ENCODE data around the gene COL1A2.

COL1A2 gene

DNA sequence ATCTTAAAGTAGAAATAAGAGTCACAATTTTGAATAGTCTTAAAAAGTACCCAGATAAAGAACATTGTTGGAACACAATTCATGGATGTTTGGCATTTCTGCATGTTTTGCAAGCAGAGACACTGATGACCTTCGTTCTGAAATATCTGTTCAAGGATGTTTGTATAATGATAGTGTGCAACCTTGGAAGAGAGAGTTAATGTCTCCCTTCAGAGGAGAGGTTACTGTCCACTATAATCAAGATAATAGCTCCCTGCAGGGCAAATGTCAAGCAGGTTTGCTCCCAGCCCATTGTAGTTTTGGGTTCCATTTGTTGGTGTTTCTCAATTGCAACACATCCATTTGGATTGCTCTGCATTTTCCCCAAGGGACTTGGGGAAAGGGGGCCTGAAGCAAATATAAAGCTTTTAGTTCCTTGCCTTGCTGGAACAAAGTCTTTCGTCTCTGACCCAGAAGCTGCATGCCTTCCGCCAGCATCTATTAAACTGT is 45.2 kb downstream of the COL1A2 start:
- no peak for DNase-seq

DNA sequence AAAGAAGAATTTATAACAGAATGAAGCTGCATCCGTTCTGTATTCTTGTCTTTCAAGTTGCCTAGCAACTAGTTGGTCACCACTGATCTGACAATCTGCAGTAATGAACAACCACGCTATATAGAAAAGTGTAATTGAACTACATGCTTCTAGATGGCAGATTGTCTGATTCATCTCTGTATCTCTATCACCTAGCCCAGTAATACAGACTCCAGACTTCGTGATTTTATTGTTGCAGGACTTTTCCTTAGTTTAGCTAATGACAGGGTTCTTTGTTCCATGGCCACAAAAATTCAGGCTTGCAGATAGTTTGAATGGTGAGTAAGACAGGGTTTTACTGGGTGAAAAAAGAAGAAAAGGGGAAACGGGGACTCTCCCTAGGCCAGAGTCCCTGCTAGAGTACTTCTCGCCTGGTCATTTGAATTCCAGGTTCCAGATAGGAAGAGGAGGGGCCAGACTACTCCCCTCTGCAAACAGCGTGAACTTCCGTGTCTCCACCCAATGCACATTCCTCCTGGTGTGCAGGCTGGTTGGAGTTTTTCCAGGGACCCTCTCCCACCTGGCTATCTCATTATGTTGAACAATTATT is 45.9 kb downstream of the COL1A2 start:
- peak in 1 of 2 experiments; percentile 10 for DNase-seq

DNA sequence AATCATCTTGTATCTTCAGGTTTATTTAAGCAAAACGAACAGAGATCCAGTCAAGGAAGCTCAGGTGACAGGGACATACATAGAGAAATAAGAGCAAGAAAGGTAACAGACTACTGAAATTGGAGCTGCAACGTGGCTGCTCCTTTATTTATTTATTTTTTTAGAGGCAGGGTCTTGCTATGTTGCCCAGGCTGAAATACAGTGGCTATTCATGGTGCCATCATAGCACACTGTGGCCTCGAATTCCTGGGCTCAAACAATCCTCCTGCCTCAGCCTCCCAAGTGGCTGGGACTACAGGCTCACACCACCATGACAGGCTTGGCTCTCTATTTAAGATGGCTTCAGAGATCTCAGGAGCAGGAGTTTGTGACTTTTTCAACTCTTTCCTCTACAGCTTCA is 46.4 kb downstream of the COL1A2 start:
- DNase-seq = no peak

DNA sequence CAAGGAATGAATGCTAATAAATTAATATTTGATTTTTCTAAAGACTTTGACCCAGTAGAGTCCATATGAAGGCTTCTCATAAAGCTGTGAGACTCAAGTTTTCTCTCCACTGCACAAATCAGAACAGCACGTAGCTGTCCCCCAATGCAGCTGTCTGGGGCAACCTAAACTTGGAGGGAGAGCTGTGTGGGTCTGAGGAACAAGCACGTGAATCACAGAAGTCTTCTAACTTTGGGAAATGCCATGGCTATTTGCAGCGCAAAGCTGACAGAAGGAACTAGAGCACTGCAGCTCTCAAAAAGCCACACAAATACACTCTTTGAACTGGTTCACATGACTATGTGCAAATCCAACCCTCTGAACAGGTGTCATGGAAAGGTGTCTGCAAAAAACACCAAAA is 47.9 kb downstream of the COL1A2 start:
- no peak for DNase-seq

DNA sequence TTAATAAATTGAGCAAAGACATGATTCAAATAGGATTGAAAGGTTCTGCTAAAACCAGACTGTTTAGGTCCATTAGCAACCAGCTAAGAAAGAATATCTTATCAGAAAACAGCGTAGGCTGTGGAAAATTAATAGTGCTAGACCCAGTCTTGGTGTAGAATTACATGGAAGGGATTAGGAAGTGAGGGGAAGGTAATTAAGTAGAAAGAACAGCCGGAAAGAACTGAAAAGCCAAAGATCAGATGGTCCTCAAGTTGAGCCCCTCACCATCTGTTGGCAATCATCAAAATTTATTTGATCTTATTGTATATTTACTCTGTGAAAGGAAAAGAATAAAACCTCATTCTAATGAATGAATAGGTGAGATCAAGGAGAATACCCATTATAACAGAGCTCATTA is 50.1 kb downstream of the COL1A2 start:
- DNase-seq = peak; percentile 84 to 94

DNA sequence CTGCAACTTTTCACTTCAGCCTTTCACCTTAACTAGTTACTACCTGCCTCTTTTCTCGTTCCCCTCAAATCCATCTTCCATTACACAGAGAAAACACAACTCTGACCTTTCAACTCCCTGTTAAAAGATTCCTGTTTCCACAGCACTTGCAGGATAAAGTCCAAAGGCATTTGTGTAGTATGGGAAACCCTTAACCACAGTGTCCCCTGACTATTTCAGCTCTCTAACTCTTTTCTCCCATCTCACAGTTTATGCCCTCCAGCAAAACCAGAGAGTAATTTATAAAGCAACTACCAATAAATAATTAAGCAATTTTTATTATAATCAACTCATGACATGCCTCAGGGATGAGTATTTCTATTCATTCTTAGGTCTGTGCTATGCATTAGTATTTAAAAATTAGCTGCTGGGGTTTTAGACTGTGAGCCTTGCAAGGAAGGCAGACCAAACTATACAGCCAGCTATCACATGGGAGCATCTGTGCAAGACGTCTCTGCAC is 51.0 kb downstream of the COL1A2 start:
- no peak for DNase-seq

DNA sequence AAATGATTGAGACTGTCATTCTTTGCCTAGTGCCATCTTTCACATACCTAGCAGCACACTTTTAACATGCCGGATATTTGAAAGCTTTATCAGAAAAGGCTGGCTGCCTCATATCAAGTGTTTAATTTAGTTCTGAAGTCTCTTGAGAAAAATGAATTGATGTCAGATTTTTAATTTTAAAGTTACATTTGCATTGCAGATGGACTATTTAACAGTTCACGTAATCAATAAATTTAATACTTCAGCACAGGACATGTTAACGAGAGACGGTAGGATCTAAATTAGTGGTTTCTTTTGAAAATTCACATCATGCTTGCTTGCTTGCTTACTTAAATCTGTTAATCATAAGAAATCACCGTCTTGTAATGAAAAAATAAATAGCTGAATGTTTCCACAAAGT is 51.6 kb downstream of the COL1A2 start:
- DNase-seq = no peak

DNA sequence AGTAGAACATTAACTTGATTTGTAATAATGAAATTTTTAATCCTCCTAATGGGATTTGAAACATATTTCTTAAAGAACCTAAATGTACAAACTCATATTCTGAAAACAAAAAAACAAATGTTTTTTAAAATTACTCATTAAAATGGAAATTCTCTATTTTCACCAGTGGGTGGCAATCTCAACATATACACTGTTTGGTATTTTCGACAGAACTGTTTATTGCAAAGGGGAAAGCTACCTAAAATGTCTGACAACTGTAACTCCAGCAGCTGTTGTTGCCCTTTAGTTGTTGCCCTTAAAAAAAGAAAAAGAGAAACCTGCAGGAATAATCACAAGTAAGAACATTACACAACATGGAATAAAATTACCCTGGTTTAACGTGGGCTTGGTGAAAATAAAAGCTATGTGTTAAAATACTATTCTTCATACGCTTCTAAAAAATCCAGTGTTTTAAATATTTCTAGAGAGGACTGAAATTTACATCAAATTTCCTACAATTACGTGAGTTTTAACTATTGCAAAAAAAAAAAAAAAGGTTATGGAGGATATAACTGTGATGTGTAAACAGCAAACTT is 54.5 kb downstream of the COL1A2 start:
- DNase-seq = peak; percentile 21 to 75

DNA sequence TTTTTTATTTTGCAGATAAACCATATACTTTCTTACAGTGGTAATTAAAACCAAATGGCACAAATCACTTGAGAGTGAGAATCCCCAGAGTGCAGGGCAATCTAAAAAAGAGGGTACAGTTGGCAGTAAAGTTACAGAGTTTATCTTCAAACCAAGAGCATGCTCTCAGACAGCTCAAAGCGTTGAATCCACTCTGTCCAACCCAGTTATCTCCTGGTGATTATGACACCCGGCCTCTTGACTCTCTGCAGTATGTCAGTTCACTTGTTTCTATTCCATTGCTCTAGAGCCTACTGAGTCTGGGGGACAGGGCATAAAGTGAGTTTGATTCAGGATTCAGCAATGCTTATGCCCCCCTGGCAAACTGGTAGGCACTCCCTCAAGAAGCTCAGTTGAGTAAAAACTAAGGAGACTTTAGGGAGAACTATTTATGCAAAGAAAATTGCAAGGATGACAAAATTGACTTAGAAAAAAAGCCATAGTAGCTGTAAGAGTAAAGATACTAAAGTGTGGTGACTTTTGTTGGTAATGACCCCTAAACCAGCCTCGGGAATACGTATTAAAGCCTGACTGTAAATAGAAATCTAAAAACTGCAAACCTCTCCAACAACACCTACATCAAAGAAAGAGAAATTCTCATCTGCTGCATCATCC is 55.5 kb downstream of the COL1A2 start:
- peak in 1 of 2 experiments; percentile 48 for DNase-seq

DNA sequence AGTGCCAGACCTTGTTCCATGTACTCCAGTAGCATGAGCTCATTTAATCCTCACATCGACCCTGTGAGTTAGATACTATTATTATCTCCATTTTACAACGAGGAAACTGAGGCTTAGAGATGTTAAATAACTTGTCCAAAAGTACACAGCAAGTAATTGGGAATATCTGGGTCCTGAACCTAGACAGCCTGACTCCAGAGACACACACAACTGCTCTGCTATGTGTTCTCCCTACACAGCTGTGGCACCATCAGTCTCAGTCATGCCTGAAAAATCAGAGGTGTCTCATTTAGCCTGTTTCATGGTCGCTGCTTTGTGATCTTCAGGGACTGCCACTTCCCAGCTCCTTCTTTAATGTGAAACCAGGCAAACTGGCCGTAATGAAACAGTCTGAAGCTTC is 56.5 kb downstream of the COL1A2 start:
- peak; percentile 10 to 58 for DNase-seq

DNA sequence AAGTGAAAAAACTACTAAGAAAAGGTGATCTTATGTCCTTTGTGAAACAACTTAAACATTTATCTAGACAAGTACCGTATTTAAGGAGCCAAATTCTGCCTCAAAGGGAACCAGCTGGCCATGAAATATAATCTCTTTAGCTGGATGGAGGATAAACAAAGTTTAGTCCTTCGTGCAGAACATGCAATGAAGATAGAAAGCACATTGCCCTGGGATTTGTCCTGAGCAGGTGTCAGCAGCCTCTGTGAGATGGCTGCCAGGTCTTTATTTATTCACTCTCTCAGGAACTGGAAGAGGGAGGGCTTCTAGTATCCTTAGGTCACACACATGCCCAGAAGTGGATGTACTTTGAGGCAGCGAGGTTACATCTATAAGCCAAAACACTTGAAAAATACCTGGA is 57.5 kb downstream of the COL1A2 start:
- peak; percentile 92 to 96 for DNase-seq

DNA sequence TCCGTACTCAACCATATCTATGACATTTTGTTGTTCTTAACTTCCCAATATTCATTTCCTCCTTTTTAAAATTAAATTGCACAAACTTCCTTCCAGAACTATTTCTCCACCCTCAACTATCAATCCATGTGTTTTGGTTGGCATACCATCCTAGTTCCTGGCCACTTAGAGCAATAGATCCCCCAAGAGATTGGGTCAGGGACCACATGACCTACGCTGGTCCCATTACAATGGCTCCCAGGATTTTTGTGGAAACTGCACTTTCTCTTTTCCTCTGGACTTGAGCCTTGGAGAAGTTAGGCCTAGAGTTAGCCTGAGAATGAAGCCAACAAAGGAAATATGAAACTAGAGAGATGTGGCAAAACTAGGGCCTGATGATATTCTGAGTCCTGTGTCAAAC is 59.2 kb downstream of the COL1A2 start:
- DNase-seq = no peak

DNA sequence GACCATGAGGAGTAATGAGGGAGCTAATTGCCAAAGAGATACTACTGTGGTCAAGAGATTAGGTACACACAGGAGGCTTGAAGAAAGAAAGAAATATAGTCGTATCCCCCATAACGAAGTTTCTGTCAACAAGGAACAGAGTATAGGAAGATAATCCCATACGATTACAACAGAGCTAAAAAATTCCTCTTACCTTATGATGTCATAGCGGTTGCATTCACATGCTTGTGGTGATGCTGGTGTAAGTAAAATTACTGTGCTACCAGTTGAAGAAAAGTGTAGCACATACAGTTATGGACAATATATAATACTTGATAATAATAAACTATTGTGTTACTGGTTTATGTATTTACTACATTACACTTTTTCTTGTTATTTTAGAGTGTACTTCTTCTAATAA is 63.3 kb downstream of the COL1A2 start:
- no peak for DNase-seq

DNA sequence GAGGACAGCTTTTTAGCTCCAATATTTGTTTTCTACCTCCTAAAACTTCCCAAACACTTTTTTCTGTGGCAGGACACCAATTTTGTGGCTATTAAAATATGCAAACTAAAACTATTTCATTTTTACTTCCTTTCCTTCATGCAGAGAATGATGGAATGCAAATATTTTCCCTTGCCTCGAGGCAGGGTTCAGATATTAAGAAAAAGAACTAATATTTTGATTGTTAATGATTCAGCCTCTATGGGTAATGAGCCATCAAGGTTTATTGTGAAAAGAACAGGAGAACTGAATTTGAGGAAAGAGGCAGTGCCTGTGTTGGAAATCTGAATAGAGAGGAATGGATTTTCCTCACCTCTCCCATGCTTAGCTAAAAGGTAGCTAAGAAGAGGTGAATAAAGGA is 71.8 kb downstream of the COL1A2 start:
- DNase-seq = no peak

DNA sequence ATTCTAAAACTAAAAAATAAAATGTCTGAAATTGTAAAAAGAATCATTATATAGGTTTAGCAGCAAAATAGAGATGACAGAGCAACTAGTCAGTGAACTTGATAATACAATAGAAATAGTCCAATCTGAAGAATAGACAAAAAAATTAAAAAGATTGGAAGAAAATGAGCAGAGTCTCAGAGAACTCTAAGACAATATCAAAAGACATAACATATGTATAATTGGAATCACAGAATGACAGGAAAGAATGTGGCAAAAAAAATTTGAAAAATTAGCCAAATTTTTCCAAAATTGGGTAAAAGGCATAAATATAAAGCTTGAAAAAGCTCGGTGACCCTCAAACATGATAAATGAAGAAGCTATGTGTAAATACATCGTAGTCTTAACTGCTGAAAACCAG is 76.9 kb downstream of the COL1A2 start:
- no peak for DNase-seq

DNA sequence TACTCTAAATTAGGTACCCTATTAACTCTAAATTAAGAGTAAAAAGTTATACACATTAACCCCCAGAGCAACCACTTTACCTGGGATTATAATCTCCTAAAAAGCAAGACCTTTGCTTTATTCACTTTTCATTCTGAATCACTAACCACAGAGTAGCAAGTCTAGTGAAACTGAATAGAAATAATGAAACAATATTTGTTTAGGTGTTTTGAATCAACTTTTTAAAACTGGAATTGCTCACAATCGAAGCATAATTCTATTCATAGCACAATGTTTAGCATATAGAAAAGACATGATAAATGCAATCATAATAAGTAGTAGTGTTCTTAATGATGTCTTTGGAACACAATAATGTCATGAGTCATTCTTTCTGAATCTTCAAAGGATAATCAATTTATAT is 77.9 kb downstream of the COL1A2 start:
- no peak for DNase-seq

DNA sequence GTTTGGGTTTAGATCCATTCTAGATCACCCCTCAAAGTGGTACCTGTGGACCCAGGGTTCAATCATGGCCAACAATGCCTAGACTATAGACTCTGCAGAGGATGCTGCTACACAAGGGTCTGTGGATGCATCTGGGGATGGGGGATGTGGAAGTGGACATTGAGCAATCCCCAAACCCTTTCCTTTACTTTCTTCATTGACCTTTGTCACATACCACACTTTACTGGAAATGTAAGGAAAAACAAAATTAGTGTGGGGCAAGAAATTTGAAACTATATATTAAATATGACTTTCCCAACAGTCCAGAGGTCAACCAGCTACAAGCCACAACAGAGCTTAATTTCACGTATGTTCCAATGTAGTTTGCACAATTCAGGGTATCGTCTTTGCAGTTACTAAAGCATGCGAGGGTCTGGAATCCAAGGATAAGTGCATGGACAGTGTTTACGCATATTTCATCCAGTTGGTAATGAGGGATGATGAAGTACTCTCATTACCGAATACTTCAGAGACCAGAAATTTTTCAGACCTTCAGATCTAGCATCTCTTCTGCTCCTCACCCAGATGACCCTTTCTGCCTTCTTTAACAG is 81.7 kb downstream of the COL1A2 start:
- no peak for DNase-seq

DNA sequence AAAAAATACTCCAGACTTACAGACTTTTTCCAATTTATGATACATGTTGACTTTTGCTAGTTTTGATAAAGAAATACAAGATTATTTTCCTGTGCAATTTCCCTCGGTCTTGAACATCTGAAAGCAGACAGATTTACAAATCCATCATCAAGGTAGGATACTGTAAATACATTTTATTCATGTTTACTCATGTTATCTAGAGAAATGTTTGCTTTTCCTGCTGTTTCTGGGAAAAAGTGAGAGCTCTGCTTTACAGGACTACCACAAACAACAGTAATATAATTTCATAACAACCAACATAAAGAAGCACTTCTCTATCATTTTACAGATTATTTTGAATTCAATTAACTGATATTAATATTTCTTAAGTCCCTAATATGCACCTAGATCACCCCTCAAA is 83.2 kb downstream of the COL1A2 start:
- no peak for DNase-seq

DNA sequence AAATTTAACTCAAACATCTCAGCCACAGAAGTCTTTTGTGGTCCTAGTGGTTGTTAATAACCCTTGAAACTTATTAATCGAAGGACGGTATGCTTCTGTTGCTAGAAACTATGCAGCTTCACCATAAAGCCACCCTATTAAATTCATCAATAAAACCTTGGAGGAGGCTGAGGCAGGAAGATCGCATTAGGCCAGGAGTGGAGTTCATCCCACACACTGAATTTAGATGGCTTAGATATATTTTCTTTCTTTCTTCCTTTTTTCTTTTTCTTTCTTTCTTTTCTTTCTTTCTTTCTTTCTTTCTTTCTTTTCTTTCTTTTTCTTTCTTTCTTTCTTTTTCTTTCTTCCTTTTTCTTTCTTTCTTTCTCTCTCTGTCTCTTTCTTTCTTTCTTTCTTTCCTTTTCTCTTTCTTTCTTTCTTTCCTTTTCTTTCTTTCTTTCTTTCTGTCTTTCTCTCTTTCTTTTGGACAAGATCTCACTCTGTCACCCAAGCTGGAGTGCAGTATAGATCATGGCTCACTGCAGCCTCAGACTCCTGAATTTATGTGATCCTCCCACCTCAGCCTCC is 84.0 kb downstream of the COL1A2 start:
- DNase-seq = no peak
